H1 (cell line): ENCODE data around the gene RRH. TPM values are rescaled to one million over a fixed set of nuclear protein-coding genes. Genes with fewer than 3 reads are reported as not detected.

Experiments
- CTCF ChIA-PET: fragments of 300-600 bp; sonication (Branson Sonifier 250); formaldehyde crosslinking; loops from one replicate; lab custom pipeline; 2021; ENCODE audit not compliant: partially characterized antibody; lab: Charles Lee
- POLR2A ChIA-PET: fragments of 300-600 bp; sonication (Branson Sonifier 250); formaldehyde crosslinking; loops from one replicate; lab custom pipeline; 2021; ENCODE audit warnings: inconsistent platforms; ENCODE audit not compliant: partially characterized antibody; lab: Charles Lee
- DNase-seq, 2 experiments: peaks; one replicate each; pipeline versions ENCODE4 v3.0.0 to v3.0.0-alpha.2; 2010 to 2022; ENCODE audit warnings: low spot score in 2 of 2, low read depth in 1 of 2, mixed read lengths in 1 of 2
- FAIRE-seq: peaks from 2 replicates; lab custom pipeline; 2011; peaks lifted over from hg19 to GRCh38; lab: Jason Lieb, UNC
- H2AFZ ChIP-seq: 2 replicates; pipeline ENCODE4 v1.8.1; 2012; ENCODE audit warnings: low read length, inconsistent platforms
- H2AK5ac ChIP-seq: 2 replicates; pipeline ENCODE4 v1.6.1; 2013; ENCODE audit warnings: low read depth, low read length
- H2BK120ac ChIP-seq: replicated peaks from 2 replicates; pipeline ENCODE3; 2013; ENCODE audit warnings: low read depth, low read length, inconsistent platforms
- H2BK12ac ChIP-seq: 2 replicates; pipeline ENCODE4 v1.6.1; 2013; ENCODE audit warnings: low read depth, low read length
- H2BK15ac ChIP-seq: 2 replicates; pipeline ENCODE4 v1.6.1; 2013; ENCODE audit warnings: low read length
- H2BK20ac ChIP-seq: 2 replicates; pipeline ENCODE4 v1.6.1; 2013; ENCODE audit warnings: low read length
- H2BK5ac ChIP-seq: 2 replicates; pipeline ENCODE4 v1.6.1; 2013; ENCODE audit warnings: low read depth, low read length
- H3K14ac ChIP-seq: 2 replicates; pipeline ENCODE4 v1.6.1; 2013; ENCODE audit warnings: inconsistent platforms; ENCODE audit not compliant: insufficient read length
- H3K18ac ChIP-seq: 2 replicates; pipeline ENCODE4 v1.6.1; 2013; ENCODE audit warnings: low read length; ENCODE audit errors: extremely low read depth
- H3K23ac ChIP-seq: 2 replicates; pipeline ENCODE4 v1.6.1; 2013; ENCODE audit warnings: inconsistent platforms; ENCODE audit not compliant: insufficient read length
- H3K23me2 ChIP-seq: 2 replicates; pipeline ENCODE4 v1.6.1; 2013; ENCODE audit warnings: low read depth, low read length
- H3K27ac ChIP-seq: 2 replicates; pipeline ENCODE4 v1.6.1; 2011; ENCODE audit warnings: low read depth, low read length, inconsistent platforms
- H3K27me3 ChIP-seq, 4 experiments: replicated peaks in 1 of 4; 1 replicate in 1 of 4; 2 replicates in 3 of 4; pipeline versions ENCODE4 v1.6.1 to v1.8.1; 2011 to 2013; ENCODE audit warnings: low read length in 3 of 4, mild to moderate bottlenecking in 3 of 4, inconsistent platforms in 2 of 4, mixed read lengths in 2 of 4, moderate library complexity in 1 of 4; ENCODE audit not compliant: control insufficient read depth in 3 of 4, insufficient read depth in 3 of 4; ENCODE audit errors: extremely low read depth in 1 of 4
- H3K36me3 ChIP-seq, 4 experiments: 2 replicates each; pipeline versions ENCODE4 v1.6.1 to v1.8.1; 2011 to 2013; ENCODE audit warnings: mild to moderate bottlenecking in 4 of 4, low read length in 3 of 4, moderate library complexity in 2 of 4, control low read depth in 1 of 4, inconsistent platforms in 1 of 4; ENCODE audit not compliant: insufficient read depth in 4 of 4, control insufficient read depth in 2 of 4
- H3K4ac ChIP-seq: replicated peaks from 2 replicates; pipeline ENCODE3; 2013; ENCODE audit warnings: low read length, low read depth, mixed read lengths, inconsistent platforms; ENCODE audit not compliant: insufficient read length
- H3K4me1 ChIP-seq, 4 experiments: replicated peaks in 1 of 4; 1 replicate in 1 of 4; 2 replicates in 3 of 4; pipeline versions ENCODE4 v1.6.1 to v1.8.1; 2011 to 2013; ENCODE audit warnings: low read length in 3 of 4, inconsistent platforms in 2 of 4, mixed read lengths in 1 of 4; ENCODE audit not compliant: insufficient read depth in 4 of 4, control insufficient read depth in 3 of 4
- H3K4me2 ChIP-seq, 2 experiments: 2 replicates each; pipeline versions ENCODE4 v1.6.1 to v1.8.1; 2011 to 2013; ENCODE audit warnings: low read depth in 2 of 2, low read length in 2 of 2, control low read depth in 1 of 2, inconsistent platforms in 1 of 2, mild to moderate bottlenecking in 1 of 2; ENCODE audit not compliant: insufficient read depth in 1 of 2
- H3K4me3 ChIP-seq, 4 experiments: fragments of 200-600, 300-600 bp in 1 of 4; sonication (generic), shearing (Covaris generic), sonication (Bioruptor Twin) in 1 of 4; 2 replicates each; pipeline versions ENCODE4 v1.5.1 to v1.8.1; 2011 to 2016; ENCODE audit warnings: low read length in 4 of 4, low read depth in 3 of 4, control low read depth in 2 of 4, inconsistent platforms in 2 of 4, mild to moderate bottlenecking in 2 of 4, mixed read lengths in 1 of 4, moderate library complexity in 1 of 4; ENCODE audit not compliant: insufficient read depth in 2 of 4; ENCODE audit errors: extremely low read depth in 1 of 4
- H3K56ac ChIP-seq: replicated peaks from 2 replicates; pipeline ENCODE3; 2013; ENCODE audit warnings: low read depth, mild to moderate bottlenecking, mixed read lengths, low read length, inconsistent platforms; ENCODE audit not compliant: insufficient read length
- H3K79me1 ChIP-seq: 2 replicates; pipeline ENCODE4 v1.6.1; 2013; ENCODE audit warnings: low read depth, low read length, control low read depth
- H3K79me2 ChIP-seq, 2 experiments: 2 replicates each; pipeline versions ENCODE4 v1.6.1 to v1.8.1; 2012 to 2013; ENCODE audit warnings: low read length in 2 of 2, mild to moderate bottlenecking in 2 of 2, inconsistent platforms in 1 of 2; ENCODE audit not compliant: insufficient read depth in 2 of 2, control insufficient read depth in 1 of 2
- H3K9ac ChIP-seq, 4 experiments: replicated peaks in 1 of 4; 1 replicate in 1 of 4; 2 replicates in 3 of 4; pipeline versions ENCODE4 v1.6.1 to v1.8.1; 2011 to 2013; ENCODE audit warnings: low read depth in 3 of 4, low read length in 3 of 4, control low read depth in 2 of 4, mild to moderate bottlenecking in 2 of 4, moderate library complexity in 2 of 4, inconsistent platforms in 1 of 4; ENCODE audit errors: extremely low read depth in 1 of 4
- H3K9me3 ChIP-seq, 2 experiments: 2 replicates each; pipeline versions ENCODE4 v1.6.1 to v1.8.1; 2012 to 2013; ENCODE audit warnings: mild to moderate bottlenecking in 2 of 2, moderate library complexity in 2 of 2, control low read depth in 1 of 2, inconsistent platforms in 1 of 2, low read depth in 1 of 2, low read length in 1 of 2, mixed read lengths in 1 of 2; ENCODE audit not compliant: insufficient read depth in 2 of 2
- H4K20me1 ChIP-seq, 2 experiments: replicated peaks in 1 of 2; 2 replicates each; pipeline versions ENCODE3 to v1.8.1; 2011 to 2013; ENCODE audit warnings: inconsistent platforms in 2 of 2, low read length in 2 of 2, mild to moderate bottlenecking in 1 of 2; ENCODE audit not compliant: insufficient read depth in 2 of 2, control insufficient read depth in 1 of 2
- H4K5ac ChIP-seq: 2 replicates; pipeline ENCODE4 v1.6.1; 2013; ENCODE audit warnings: low read length, low read depth, mixed read lengths, inconsistent platforms; ENCODE audit not compliant: insufficient read length
- H4K8ac ChIP-seq: 2 replicates; pipeline ENCODE4 v1.8.0; 2013; ENCODE audit warnings: mild to moderate bottlenecking, moderate library complexity, low read length, inconsistent platforms; ENCODE audit not compliant: insufficient read depth; ENCODE audit errors: extremely low read depth
- H4K91ac ChIP-seq: replicated peaks from 2 replicates; pipeline ENCODE3; 2013; ENCODE audit warnings: low read length, mixed read lengths, inconsistent platforms; ENCODE audit not compliant: insufficient read length
- ATF2 ChIP-seq: IDR thresholded peaks from 2 replicates; pipeline ENCODE4 v1.6.1; 2012; ENCODE audit warnings: low read length, inconsistent platforms
- POLR2AphosphoS5 ChIP-seq: IDR thresholded peaks from 2 replicates; pipeline ENCODE4 v1.6.1; 2011; ENCODE audit warnings: low read depth, low read length
- RNF2 ChIP-seq: fragments of 200-900, 300-1000 bp; sonication (generic); IDR thresholded peaks from 2 replicates; pipeline ENCODE4 v1.7.1; 2016; ENCODE audit warnings: borderline replicate concordance, low read depth, mild to moderate bottlenecking, antibody characterized with exemption, low read length; ENCODE audit not compliant: poor library complexity, severe bottlenecking; ENCODE audit errors: missing control alignments
- WGBS, 2 experiments: shearing (Covaris generic) in 1 of 2; methylation state at CpG; one replicate each; pipeline versions ENCODE4 v1.1.6 to v1.1.7; 2013 to 2015; ENCODE audit warnings: low lambda C conversion rate in 2 of 2, mixed read lengths in 2 of 2, inconsistent platforms in 1 of 2, low coverage in 1 of 2, missing lambda C conversion rate in 1 of 2; ENCODE audit not compliant: insufficient replicate concordance in 2 of 2, insufficient coverage in 1 of 2, insufficient read length in 1 of 2; ENCODE audit errors: extremely low coverage in 1 of 2, missing lambda C conversion rate in 1 of 2; 5-methylcytosine and 5-hydroxymethylcytosine counted together
- polyA plus RNA-seq, 7 experiments: library from polyadenylated mRNA; depleted of rRNA in 3 of 7; stranded (reverse) in 5 of 7; unstranded in 2 of 7; fragments of >200 nt in 5 of 7; fragments of 200-250 nt in 2 of 7; gene quantifications; 1 replicate in 5 of 7; 2 replicates in 1 of 7; 4 replicates in 1 of 7; pipeline versions ENCODE4 v1.2.1 to v1.2.3, GENCODE V29; 2011 to 2013; ENCODE audit warnings: missing spikeins in 2 of 7, mixed read lengths in 2 of 7
- total RNA-seq: library from RNA; stranded (reverse); fragmentation: NEBNext Ultra II Directional; extraction: Animal tissue kit (Norgen Biotek cat#: 25700); gene quantifications from 2 replicates; pipeline ENCODE4 v1.2.1, GENCODE V29; 2021
- TF ChIP-seq, protein P1 (sequence below): IDR thresholded peaks from 2 replicates; pipeline ENCODE4 v1.6.1; 2012; ENCODE audit warnings: inconsistent platforms

RRH gene
- total and polyA plus RNA-seq, 2 of the 8 experiments (the other 6 are each of a cell fraction or from before 2014, with no cell fraction given), result 0.38 TPM; not detected in 1

DNA sequence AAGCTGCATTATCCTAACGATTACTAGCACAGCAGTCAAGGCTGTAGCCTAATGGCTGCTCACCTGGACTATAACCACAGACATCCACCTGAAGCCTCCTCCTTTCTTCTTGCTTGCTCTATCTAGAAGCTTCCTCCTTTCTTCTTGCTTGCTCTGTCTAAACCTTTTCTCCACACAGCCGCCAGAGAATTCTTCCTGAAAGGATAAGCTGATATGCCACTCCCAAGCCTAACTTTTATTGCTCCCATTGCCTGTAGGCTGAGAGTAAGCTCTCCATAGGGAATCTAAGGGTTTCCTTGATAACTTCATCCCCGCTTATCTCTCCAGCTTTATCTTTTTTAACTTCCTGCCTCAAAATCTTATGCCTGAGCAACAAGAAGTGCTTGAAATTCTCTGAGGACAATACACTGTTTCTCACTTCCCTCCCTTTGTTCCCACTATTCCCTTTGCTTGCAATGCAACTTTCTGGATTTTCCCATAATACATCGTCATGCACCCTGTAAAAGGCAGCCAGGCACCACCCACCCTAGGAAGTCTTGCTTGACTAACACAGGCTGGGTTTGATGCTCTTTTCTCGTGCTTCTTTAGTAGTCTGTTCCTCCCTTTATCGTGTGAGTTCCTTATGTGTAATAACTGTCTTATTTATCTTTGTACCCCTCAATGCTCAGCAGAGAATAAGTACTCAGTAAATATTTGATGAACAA lies 18.8 kb downstream of the RRH start:
- H3K4me2 ChIP-seq, result no peak overlapping the region

More for the DNA sequence above, 18.8 kb downstream of the RRH start:
- Histone ChIP-seq H3K14ac (no peak overlapping the region), H2BK20ac (no peak overlapping the region), H3K4me1 (no peaks in the 10 kb centered on the region), H3K9me3 (no peaks in the 10 kb centered on the region), H3K9ac (no peak overlapping the region), H3K27me3 (no peaks in the 10 kb centered on the region), H2BK120ac (no peak overlapping the region), H3K79me2 (no peaks in the 10 kb centered on the region), H3K79me1 (no peaks in the 10 kb centered on the region), H2AK5ac (no peak overlapping the region), H4K5ac (no peak overlapping the region), H3K4ac (no peak overlapping the region), H3K27ac (no peak overlapping the region), H3K36me3 (no peaks in the 10 kb centered on the region), H3K56ac (no peak overlapping the region), H2BK5ac (no peak overlapping the region), H3K23ac (no peak overlapping the region), H3K23me2 (no peaks in the 10 kb centered on the region), H4K8ac (no peak overlapping the region), H2BK12ac (no peak overlapping the region), H2BK15ac (no peak overlapping the region), H2AFZ (peak overlapping the region; percentile 58; the same call in 1 of the 2 replicates), H3K18ac (no peak overlapping the region), H3K4me3 (no peak overlapping the region), H4K91ac (no peak overlapping the region), H4K20me1 (no peaks in the 10 kb centered on the region)
- DNase-seq (no peak), FAIRE-seq (no peak)
- TF ChIP-seq ATF2 (no peak), POLR2AphosphoS5 (no peak), RNF2 (no peak)
- TF ChIP-seq, protein P1, sequence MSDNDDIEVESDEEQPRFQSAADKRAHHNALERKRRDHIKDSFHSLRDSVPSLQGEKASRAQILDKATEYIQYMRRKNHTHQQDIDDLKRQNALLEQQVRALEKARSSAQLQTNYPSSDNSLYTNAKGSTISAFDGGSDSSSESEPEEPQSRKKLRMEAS, result no peak
- ChIA-PET POLR2A (interaction anchor here (0.7 to 0.9 kb wide), 2 partner anchors 17 kb away, joined by 3 read pairs; no protein-coding TSS in a partner anchor), CTCF (interaction anchor here (0.8 to 1.2 kb wide), 3 partner anchors 20 to 665 kb away, joined by 3 to 4 read pairs (median 3); no protein-coding TSS in a partner anchor)
- WGBS, 2 experiments, result 85% methylated on average over 6 of the region's 6 CpGs; no CpG with 5 or more reads in 1 of the 2 experiments
